OCI-LY3 (cell line): ENCODE measurements around the gene NLRX1.

Source experiments
- EZH2phosphoT487 ChIP-seq: fragments of 200-600 bp; shearing (Covaris generic); IDR thresholded peaks from 2 replicates; pipeline ENCODE4 v1.6.1; 2018; ENCODE audit warnings: antibody characterized with exemption, mixed run types, low read depth
- TF ChIP-seq, protein P1 (sequence below): fragments of 200-600, 300-600 bp; sonication (generic); IDR thresholded peaks from 2 replicates; pipeline ENCODE4 v1.5.1; 2014; ENCODE audit warnings: antibody characterized with exemption, low read length, low read depth

DNA sequence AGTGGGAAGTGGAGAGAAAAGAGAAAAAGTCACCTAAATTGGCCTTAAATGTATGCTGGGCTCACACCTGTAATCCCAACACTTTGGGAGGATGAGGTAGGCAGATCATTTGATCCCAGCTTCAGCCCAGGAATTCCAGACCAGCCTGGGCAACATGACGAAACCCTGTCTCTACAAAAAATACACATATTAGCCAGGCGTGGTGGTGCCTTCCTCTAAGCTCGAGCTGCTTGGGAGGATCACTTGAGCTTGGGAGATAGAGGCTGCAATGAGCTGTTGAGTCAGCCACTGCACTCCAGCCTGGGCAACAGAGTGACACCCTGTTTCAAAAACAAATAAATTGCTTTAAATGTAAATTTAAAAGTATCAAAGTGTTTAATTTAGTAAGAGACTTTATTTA is 41.5 kb downstream of the NLRX1 start:
- TF ChIP-seq, protein P1, sequence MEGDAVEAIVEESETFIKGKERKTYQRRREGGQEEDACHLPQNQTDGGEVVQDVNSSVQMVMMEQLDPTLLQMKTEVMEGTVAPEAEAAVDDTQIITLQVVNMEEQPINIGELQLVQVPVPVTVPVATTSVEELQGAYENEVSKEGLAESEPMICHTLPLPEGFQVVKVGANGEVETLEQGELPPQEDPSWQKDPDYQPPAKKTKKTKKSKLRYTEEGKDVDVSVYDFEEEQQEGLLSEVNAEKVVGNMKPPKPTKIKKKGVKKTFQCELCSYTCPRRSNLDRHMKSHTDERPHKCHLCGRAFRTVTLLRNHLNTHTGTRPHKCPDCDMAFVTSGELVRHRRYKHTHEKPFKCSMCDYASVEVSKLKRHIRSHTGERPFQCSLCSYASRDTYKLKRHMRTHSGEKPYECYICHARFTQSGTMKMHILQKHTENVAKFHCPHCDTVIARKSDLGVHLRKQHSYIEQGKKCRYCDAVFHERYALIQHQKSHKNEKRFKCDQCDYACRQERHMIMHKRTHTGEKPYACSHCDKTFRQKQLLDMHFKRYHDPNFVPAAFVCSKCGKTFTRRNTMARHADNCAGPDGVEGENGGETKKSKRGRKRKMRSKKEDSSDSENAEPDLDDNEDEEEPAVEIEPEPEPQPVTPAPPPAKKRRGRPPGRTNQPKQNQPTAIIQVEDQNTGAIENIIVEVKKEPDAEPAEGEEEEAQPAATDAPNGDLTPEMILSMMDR: no peak
- TF ChIP-seq EZH2phosphoT487: no peak
